AG04449 (cell line): ENCODE results near the gene SDC1.

ENCODE experiments used
- CTCF ChIA-PET: fragments of 350-600 bp; formaldehyde crosslinking; extraction: SDS; loops from one replicate; lab custom pipeline; 2021; ENCODE audit warnings: antibody characterized with exemption; lab: Yijun Ruan, JAX
- POLR2A ChIA-PET: fragments of 400-600, 350-600 bp; formaldehyde crosslinking; extraction: SDS; loops from one replicate; lab custom pipeline; 2020; ENCODE audit warnings: antibody characterized with exemption, inconsistent platforms; lab: Yijun Ruan, JAX
- DNase-seq: peaks from one replicate; pipeline ENCODE4 v3.0.0-alpha.2; 2010; ENCODE audit warnings: low read depth, low spot score
- H3K4me3 ChIP-seq: 2 replicates; pipeline ENCODE4 v1.5.1; 2011; ENCODE audit warnings: low read depth, mild to moderate bottlenecking, control low read depth, low read length
- TF ChIP-seq, protein P1 (sequence below): IDR thresholded peaks from one replicate; pipeline ENCODE4 v1.5.1; 2011; ENCODE audit warnings: mild to moderate bottlenecking, moderate library complexity, low read length, control low read depth, inconsistent platforms; ENCODE audit not compliant: insufficient read depth; ENCODE audit errors: missing control alignments

Gene SDC1

DNA sequence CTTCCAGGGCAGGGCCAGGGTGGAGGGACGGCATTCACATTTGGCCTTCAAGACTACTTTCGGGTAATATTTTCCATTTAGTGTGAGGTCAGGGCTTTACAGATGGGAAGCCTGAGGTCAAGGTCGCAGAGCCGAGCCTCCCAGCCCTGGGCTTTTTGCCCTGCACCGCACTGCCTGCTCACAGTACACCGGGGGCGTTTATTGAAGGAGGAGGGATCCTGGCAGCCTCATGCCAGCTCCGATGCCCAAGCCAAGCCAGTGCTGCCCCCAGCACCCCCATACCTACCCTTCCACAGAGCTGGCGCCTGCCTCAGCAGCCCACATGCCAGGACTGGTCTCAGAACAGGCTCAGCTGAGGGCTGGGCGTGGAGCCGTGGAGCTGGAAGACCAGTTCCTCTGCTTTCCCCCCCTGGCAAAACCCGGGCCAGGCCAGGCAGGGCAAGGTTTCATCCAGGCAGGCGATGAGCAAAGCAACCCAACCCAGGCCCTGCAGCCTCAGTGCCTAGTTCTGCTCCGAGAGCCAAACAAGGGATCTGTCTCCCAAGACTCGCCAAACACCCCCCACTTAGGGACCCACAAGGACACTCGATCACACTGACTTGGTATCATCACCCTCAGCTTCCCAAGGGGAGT is 11.9 kb downstream of the SDC1 start:
- TF ChIP-seq, protein P1, sequence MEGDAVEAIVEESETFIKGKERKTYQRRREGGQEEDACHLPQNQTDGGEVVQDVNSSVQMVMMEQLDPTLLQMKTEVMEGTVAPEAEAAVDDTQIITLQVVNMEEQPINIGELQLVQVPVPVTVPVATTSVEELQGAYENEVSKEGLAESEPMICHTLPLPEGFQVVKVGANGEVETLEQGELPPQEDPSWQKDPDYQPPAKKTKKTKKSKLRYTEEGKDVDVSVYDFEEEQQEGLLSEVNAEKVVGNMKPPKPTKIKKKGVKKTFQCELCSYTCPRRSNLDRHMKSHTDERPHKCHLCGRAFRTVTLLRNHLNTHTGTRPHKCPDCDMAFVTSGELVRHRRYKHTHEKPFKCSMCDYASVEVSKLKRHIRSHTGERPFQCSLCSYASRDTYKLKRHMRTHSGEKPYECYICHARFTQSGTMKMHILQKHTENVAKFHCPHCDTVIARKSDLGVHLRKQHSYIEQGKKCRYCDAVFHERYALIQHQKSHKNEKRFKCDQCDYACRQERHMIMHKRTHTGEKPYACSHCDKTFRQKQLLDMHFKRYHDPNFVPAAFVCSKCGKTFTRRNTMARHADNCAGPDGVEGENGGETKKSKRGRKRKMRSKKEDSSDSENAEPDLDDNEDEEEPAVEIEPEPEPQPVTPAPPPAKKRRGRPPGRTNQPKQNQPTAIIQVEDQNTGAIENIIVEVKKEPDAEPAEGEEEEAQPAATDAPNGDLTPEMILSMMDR: no peak
- POLR2A ChIA-PET: no interaction called here
- no peak for DNase-seq
- H3K4me3 ChIP-seq: no peak overlapping the region
- CTCF ChIA-PET: interaction anchor here (1.0 to 2.0 kb wide), 2 partner anchors 22 to 113 kb away, joined by 4 to 5 read pairs; no protein-coding TSS in a partner anchor

DNA sequence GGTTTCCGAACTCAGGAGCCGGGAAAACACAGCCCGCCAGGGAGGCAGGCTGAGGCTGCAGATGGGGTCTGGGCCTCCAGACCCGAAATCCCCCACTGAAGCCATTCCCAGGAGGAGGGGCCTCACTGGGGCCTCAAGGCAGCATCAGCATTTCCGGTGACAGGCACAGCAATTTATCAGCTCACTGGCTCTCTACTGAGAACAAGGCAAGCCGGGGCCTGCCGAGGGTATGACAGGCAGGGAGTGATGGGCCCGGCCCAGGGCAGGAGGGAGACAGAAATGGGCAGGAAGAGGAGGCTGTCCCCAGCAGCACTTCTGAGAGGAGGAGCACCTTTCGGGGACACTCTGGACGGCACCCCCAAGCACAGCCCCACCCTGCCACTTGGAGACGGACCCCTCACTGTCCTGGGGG is 12.5 kb downstream of the SDC1 start:
- ChIA-PET POLR2A (no interaction called here), CTCF (interaction anchor here (2.0 kb wide), 1 partner anchor 114 kb away, joined by 5 read pairs; no protein-coding TSS in a partner anchor)
- no peak overlapping the region for H3K4me3 ChIP-seq
- TF ChIP-seq, protein P1: no peak
- no peak for DNase-seq

DNA sequence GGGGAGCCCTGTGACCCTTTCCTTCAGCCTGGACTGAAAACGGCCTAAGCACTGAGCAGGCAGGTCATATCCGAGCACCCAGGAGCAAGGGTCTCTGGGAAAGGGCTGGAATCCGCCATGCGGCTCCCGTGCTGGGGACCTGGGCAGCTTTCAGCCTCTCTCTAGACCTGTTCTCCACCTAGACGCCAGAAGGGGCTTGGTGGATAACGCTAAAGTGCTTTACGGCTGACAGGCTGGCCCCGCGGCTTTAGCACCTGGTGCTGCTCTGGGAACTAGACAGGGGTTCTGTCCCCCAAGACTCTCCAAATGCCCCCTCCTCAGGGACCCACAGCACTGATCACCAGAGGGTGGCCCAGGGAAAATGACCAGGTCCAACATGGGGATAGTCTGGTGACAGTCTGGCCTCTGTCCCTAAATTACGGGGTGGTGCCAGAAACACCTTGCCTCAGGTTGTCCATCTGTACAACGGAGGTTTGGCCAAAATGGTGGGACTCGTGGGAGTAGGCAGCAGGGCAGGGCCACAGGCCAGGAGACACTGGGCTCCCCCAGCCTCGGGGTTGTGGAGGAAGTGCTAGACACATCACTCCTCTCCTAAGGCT is 13.0 kb downstream of the SDC1 start:
- POLR2A ChIA-PET: no interaction called here
- no peak for DNase-seq
- TF ChIP-seq, protein P1: no peak
- CTCF ChIA-PET: interaction anchor here (1.5 kb wide), 1 partner anchor 9 kb away, joined by 5 read pairs; no protein-coding TSS in a partner anchor
- H3K4me3 ChIP-seq: no peak overlapping the region

DNA sequence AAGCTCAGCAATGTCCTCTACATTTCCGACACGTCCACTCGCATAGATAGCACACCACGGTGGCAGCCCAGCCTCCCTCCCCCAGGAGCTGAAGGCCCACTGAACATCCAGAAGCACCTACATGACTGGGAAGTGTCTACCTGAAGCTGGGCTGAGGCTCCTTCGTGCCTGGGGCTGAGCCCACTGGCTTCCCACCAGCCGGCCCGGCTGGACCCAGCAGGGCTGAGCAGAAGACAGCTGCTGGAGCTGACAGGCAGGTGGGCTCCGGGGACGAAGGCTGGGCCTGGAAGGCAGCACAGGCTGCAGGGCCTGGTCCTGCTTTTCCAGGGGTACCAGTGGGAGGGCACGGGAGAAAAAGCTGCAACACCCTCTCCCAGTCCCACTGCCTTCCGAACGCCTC is 13.5 kb downstream of the SDC1 start:
- POLR2A ChIA-PET: no interaction called here
- no peak for DNase-seq
- H3K4me3 ChIP-seq: no peak overlapping the region
- TF ChIP-seq, protein P1: no peak
- CTCF ChIA-PET: interaction anchor here (1.3 to 1.5 kb wide), 2 partner anchors 10 to 14 kb away, joined by 4 to 5 read pairs; no protein-coding TSS in a partner anchor

DNA sequence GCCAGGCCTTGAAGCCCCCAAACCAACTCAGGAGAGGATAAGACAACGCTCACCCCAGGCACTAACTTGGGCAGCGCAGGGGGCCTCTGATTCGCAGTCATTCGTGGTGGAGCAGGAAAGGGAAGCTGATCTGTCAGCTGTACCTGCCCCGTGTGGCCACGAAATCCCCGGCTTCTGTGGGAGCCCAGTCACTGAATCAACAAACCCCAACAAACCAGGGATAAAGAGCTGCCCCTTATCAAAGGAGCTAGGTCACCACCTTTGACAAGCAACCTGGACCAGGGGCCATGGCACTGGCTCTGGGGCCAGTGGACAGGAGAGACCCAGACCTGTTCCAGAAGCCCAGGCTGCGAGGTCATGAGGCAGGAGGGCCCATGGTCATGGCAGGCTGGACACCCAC is 14.5 kb downstream of the SDC1 start:
- POLR2A ChIA-PET: no interaction called here
- no peak for DNase-seq
- CTCF ChIA-PET: interaction anchor here (1.3 to 1.5 kb wide), 2 partner anchors 11 to 13 kb away, joined by 4 to 5 read pairs; no protein-coding TSS in a partner anchor

More for the DNA sequence above, 14.5 kb downstream of the SDC1 start:
- H3K4me3 ChIP-seq: no peak overlapping the region
- TF ChIP-seq, protein P1: no peak
